ENCODE measurements around the gene ABCC4.

The ABCC4 gene

DNA sequence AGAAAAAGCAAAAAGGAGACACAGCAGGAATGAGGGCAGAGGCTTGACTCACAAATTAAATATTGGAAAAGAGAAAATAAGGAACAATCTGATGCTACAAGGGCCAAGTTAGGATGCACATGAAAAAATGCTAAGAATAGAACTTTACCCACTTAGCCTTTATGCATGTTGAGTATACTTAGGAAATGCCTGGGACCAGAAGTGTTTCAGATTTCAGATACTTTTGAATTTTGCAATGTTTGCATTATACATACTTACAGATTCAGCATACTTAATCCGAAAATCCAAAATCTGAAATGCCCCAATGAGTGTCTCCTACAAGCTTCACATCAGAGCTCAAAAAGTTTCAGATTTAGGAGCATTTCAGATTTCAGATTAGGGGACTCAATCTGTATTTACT is 262.3 kb downstream of the ABCC4 start:
- no peak for DNase-seq

DNA sequence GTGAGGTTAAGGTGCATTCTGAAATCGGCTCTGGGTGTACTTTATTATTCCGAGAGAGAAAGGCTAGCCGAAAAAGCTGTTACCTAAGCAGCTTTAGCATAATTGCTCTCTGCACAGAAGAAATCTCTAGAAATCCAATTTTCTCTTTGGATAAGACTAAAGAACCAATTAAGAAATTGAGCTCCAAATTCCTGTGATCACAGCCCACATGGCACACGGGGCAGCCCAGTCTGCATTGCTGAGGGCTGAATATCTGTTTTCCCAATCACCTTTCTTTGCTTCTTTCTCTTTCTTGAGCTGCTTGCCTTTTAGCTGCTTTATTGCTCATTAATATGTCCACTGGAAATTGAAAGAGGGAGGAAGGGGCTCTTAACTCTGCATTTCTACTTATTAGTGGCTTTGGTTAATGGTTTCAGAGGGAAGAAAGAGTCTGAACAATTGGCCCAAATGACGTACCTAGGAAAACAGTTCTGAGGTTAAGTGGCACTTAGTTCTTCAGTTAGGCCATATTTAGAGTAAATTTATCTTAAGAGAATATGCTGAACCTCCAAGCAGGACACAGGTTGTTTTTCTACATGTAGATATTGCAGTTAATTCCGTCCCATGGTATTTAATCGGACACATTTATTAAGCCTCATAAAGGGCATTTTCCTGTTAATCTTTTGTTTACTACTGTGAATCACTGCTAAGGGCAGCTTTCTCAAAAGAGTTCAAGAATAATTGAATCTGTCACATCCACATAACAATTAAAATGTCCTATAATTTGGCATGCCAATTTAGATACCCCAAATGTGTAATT is 265.7 kb downstream of the ABCC4 start:
- DNase-seq = no peak

GRCh38 chr13:95033890-95034289 is 267.4 kb downstream of the ABCC4 start:
- DNase-seq = no peak

DNA sequence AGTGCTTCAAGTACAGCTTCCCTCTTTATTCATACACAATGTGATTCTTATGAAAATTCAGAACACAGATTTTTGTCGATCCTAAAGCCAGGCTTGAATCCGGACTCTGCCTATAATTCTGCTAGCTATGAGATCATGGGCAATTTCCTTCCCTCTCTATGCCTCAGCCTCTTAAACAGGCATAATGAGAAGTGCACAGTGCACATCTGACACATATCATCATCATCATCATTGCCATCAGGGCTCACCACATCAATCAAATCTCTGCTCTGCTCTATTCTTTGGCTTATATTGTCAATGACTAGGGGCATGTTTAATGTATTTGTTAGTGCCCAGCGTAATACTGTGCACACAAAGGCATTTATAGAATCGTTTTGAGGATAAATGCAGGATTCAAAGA is 269.1 kb downstream of the ABCC4 start:
- no peak for DNase-seq

DNA sequence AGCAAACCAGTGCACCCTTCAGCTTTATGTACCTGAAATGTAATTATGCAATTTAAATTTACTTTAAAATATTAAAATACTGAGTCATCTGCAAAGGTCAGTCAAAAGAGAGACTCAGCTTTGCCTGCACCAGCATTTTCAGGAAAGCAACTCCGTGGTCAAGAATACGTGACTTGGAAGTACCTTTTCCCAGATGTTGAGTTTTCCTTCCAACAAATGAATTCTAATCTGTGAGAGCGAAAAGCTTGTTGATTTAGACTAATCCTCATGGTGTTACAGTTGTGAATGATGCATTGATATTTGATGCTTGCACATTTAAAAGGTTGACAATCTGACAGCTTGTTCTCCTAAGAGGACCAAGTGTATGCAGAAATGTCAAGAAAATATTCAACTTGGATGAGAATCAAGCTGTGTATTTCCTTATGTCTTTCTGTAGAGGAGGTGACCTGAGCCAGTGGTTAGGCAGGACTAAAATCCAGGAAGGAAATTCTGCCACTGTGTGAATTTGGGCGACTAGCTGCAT is 270.4 kb downstream of the ABCC4 start:
- no peak for DNase-seq

GRCh38 chr13:95027638-95028037 is 273.6 kb downstream of the ABCC4 start:
- DNase-seq = no peak

- DNase-seq = no peak
Observed at GRCh38 chr13:95025116-95025515, 276.1 kb downstream of the ABCC4 start.

DNA sequence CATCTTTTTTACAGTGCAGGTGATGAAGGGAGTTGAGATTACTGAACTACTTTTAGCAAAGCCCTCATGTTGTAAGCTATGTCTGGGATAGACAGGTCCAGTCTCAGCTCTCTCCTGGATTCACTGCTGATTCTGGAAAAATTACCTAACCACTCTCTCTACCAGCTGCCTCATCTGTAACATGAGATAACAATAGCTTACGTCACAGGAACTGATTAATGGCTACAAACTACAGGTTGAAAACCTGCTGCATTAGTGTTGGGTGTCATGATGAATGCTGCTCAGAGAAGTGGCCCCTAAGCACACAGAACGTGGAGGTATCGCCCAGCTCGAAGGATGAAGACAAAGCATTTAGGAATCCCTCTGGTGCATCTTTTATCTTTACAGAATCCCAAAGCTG is 277.8 kb downstream of the ABCC4 start:
- no peak for DNase-seq

DNA sequence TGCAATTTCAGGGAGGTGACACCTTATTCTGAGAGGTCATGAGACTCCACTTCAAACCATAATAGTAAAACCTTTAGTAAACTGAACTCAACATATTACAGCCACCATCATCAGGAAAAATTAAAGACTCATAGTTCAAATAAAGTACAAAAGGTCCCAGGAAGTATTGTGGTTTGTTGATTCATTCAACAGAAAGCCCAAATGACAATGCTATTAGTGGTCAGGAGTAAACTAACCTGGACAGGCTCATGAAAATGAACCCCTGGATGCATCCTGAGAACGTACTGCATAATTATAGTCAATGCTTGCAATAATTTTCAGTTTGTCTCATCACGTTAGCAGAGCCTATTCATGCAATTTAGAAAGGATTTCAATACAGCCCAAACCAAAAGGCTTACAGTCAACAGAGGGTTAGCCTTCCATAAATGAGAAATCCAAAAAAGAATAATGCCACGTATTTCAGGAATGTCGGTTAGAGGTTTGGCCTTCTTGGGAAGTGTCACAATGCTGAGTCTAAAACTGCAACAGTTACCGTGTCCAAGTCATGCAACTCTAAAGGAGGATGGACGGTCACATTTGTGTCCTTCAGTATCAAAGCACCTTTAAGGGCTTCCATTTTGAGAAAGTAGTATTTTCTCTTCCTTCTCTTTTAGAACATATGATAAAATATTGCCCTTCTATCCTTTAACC is 280.8 kb downstream of the ABCC4 start:
- no peak for DNase-seq

GRCh38 chr13:95019886-95020285 is 281.4 kb downstream of the ABCC4 start:
- DNase-seq = no peak

DNA sequence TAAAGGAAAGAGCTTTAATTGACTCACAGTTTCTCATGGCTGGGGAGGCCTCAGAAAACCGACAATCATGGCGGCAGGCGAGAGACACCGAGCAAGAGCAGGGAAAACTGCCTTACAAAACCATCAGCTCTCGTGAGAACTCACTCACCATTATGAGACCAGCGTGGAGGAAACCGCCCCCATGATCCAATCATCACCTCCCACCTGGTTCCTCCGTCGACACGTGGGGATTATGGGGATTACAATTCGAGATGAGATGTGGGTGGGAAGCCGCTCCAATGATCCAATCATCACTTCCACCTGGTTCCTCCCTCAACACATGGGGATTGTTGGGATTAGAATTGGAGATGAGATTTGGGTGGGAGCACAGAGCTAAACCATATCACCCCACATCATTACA is 293.9 kb downstream of the ABCC4 start:
- no peak for DNase-seq

GRCh38 chr13:95005300-95005699 is 296.0 kb downstream of the ABCC4 start:
- DNase-seq = no peak

DNA sequence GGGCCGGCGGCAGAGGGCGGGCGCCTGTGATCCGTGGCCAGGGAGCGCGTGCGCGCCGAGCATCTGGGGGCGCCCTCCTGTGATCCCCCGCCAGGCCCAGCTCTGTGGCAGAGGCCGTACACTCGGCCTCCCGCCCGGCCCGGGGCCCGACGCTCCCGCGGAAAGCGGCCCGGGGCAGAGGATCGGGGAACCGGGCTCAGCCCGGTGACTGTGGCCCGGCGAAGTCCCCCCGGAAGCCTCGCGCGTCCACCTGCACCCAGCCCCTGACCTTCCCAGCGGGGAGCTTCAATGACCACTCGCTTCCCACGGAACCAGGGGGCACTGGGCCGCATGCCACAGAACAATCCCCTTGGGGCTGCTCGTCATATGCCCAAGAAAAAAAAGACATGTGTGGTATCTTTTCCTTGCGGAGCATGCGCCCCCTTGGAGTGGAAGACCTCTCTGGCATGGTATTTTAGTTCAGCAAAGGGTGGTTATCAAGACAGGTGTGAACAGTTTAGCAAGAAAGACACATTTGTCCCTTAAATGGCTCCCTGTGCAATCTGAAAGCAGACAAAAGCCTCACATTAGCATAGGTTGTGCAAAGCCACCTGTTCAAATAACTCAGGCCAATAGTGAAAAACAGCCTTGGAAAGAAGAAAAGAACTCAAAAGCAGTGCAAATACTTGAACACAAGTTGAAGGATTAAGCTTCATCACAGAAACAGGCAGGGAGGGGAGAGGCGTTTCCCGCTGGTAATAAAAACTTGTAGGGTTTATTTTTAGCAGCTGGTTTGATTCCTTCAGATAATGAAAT is 298.0 kb downstream of the ABCC4 start:
- no peak for DNase-seq

- DNase-seq = no peak
Observed at GRCh38 chr13:95002126-95002525, 299.1 kb downstream of the ABCC4 start.

- DNase-seq = no peak
Observed at GRCh38 chr13:94999871-95000270, 301.4 kb downstream of the ABCC4 start.

DNA sequence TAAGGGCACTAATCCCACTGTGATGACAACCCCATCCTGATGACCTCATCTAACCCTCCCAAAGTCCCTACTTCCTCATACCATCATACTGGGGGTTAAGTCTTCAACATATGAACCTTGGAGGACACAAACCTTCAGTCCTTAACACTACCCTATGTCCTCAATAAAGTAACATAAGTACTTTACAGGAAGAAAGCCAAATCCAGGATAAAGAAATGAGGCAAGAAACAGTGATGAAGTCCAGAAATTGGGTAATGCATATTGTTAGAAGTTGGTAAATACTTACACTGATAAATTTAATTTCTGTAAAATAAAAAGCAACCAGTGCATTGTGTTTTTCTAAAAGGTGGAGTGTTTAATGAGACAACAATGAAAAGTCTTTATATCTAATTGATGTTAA is 304.1 kb downstream of the ABCC4 start:
- DNase-seq = no peak

- no peak for DNase-seq
Observed at GRCh38 chr13:94996445-94996844, 304.8 kb downstream of the ABCC4 start.

- no peak for DNase-seq
Observed at GRCh38 chr13:94994506-94994905, 306.7 kb downstream of the ABCC4 start.

DNA sequence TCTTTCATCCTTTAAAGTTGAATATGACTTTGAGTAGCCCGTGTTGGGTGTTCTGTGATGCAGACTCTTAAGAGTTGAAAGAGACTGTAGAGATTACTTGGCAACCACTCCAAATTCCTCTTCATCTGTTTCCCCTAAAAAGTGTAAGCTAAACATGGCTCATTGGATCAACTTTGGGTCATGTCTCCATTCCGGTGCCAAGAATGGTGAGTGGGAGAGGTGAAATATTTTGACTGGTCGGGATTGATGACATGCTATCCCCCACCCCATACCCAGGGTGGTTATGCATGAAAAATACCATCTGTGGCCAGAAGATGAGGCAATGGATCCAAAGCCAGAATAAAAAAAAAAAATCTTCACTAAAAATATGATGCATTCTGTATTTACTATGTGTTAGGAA is 307.6 kb downstream of the ABCC4 start:
- DNase-seq = no peak

DNA sequence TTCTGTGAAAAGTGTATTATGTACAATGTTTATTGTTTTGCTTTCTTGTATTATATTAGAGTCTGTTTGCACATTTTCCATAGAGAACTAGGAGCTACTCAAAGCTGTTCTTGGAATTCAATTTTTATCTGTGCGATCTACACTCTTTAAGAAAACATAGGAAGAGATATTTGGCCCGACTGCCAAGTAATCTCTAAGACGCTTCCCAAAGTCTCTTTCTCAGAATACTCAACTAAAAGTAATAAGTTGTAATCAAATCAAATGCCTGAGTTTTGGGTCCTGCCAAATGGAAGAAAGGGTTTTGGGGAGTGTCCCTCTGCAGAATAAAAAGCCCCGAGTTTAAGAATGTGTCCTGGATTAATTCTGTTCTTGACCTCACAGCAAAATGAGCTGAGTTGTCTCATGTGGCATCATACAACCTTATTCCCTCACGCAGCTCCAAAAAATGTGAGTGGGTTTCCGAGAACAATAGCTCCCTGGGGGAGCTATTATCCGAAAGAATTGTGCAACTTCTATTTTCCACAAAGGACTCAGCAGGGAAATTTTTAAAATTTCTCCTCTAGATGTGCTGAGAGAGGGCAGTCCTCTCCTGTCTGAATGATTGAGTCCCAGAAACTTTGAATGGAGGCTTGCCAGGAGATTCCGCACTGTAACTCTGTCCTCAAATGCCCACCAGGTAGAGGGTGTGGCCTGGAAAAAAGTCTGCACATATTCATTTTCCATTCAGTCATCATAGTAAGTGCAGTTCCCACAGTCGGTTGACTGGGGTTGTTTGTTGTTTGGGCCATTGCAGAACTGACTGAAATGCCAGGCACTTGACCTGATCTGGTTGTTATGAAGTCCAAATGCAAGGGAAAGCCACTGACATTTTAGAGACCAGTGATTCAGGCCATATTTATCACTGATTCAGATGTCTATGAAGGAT is 309.0 kb downstream of the ABCC4 start:
- DNase-seq = no peak

- DNase-seq = no peak
Observed at GRCh38 chr13:94988654-94989053, 312.6 kb downstream of the ABCC4 start.

- DNase-seq = no peak
Observed at GRCh38 chr13:94987869-94988268, 313.4 kb downstream of the ABCC4 start.
